SK-N-SH (cell line): ENCODE measurements around the gene LAP3. TPM values are rescaled to one million over a fixed set of nuclear protein-coding genes. Genes with fewer than 3 reads are reported as not detected.

Experiments
- CTCF ChIA-PET: fragments of 300-600, 350-600 bp; formaldehyde crosslinking; extraction: SDS; loops from one replicate; lab custom pipeline; 2021; lab: Yijun Ruan, JAX
- POLR2A ChIA-PET: fragments of 350-600 bp; sonication (Branson Sonifier 250); formaldehyde crosslinking; extraction: SDS; loops from one replicate; lab custom pipeline; 2020; ENCODE audit warnings: antibody characterized with exemption, inconsistent platforms; lab: Yijun Ruan, JAX
- DNase-seq: peaks from one replicate; pipeline ENCODE4 v3.0.0; 2012
- H2AFZ ChIP-seq: fragments of 200-600 bp; sonication (generic); 2 replicates; pipeline ENCODE4 v1.8.1; 2016; ENCODE audit warnings: antibody characterized with exemption, mild to moderate bottlenecking, low read depth
- H3F3A ChIP-seq: fragments of 200-600 bp; sonication (generic); replicated peaks from 2 replicates; pipeline ENCODE3; 2016; ENCODE audit warnings: antibody characterized with exemption, mild to moderate bottlenecking; ENCODE audit not compliant: insufficient read depth
- H3K27ac ChIP-seq, 2 experiments: fragments of 200-500 bp in 1 of 2; fragments of 200-600 bp in 1 of 2; sonication (Bioruptor generic) in 1 of 2; sonication (generic), shearing (Covaris generic) in 1 of 2; 2 replicates each; pipeline versions ENCODE4 v1.5.1 to v1.6.1; 2014 to 2016; ENCODE audit warnings: low read depth in 2 of 2, inconsistent platforms in 1 of 2, low read length in 1 of 2, mild to moderate bottlenecking in 1 of 2, mixed read lengths in 1 of 2
- H3K27me3 ChIP-seq: fragments of 200-600 bp; sonication (generic), shearing (Covaris generic); 2 replicates; pipeline ENCODE4 v1.6.1; 2016; ENCODE audit warnings: mixed run types; ENCODE audit not compliant: insufficient read depth
- H3K36me3 ChIP-seq, 2 experiments: fragments of 200-500 bp in 1 of 2; fragments of 200-600 bp in 1 of 2; sonication (Bioruptor generic) in 1 of 2; sonication (generic) in 1 of 2; replicated peaks in 1 of 2; 2 replicates each; pipeline versions ENCODE3 to v1.5.1; 2014 to 2016; ENCODE audit warnings: low read length in 1 of 2, mild to moderate bottlenecking in 1 of 2; ENCODE audit not compliant: insufficient read depth in 2 of 2, control insufficient read depth in 1 of 2
- H3K4me1 ChIP-seq, 2 experiments: fragments of 200-500 bp in 1 of 2; fragments of 200-600 bp in 1 of 2; sonication (Bioruptor generic) in 1 of 2; sonication (generic), shearing (Covaris generic) in 1 of 2; 2 replicates each; pipeline versions ENCODE4 v1.5.1 to v1.6.1; 2014 to 2016; ENCODE audit warnings: low read depth in 1 of 2, low read length in 1 of 2, mixed run types in 1 of 2; ENCODE audit not compliant: insufficient read depth in 2 of 2, control insufficient read depth in 1 of 2
- H3K4me2 ChIP-seq: fragments of 200-600 bp; sonication (generic), shearing (Covaris generic); 2 replicates; pipeline ENCODE4 v1.6.1; 2017; ENCODE audit warnings: mixed run types
- H3K4me3 ChIP-seq, 2 experiments: fragments of 200-500 bp in 1 of 2; fragments of 200-600 bp in 1 of 2; sonication (Bioruptor generic) in 1 of 2; sonication (generic), shearing (Covaris generic) in 1 of 2; 2 replicates each; pipeline versions ENCODE4 v1.5.1 to v1.8.1; 2014 to 2016; ENCODE audit warnings: low read depth in 2 of 2, inconsistent platforms in 1 of 2, low read length in 1 of 2, mild to moderate bottlenecking in 1 of 2, mixed read lengths in 1 of 2, moderate library complexity in 1 of 2
- H3K79me2 ChIP-seq: fragments of 200-600 bp; sonication (generic); 2 replicates; pipeline ENCODE4 v1.8.1; 2017; ENCODE audit warnings: mild to moderate bottlenecking; ENCODE audit not compliant: insufficient read depth
- H3K9ac ChIP-seq: fragments of 200-600 bp; sonication (generic); 2 replicates; pipeline ENCODE4 v1.6.1; 2017; ENCODE audit warnings: mixed run types
- H3K9me2 ChIP-seq: fragments of 200-600 bp; sonication (generic); 2 replicates; pipeline ENCODE4 v1.6.1; 2017; ENCODE audit warnings: mixed run types
- H3K9me3 ChIP-seq: fragments of 200-600 bp; sonication (generic); 2 replicates; pipeline ENCODE4 v1.6.1; 2017; ENCODE audit warnings: mixed run types, mild to moderate bottlenecking, moderate library complexity
- H4K20me1 ChIP-seq: fragments of 200-600 bp; sonication (generic); 2 replicates; pipeline ENCODE4 v1.6.1; 2017; ENCODE audit warnings: mild to moderate bottlenecking, mixed run types; ENCODE audit not compliant: insufficient read depth
- FOXJ3 ChIP-seq: sonication (generic); formaldehyde crosslinking; IDR thresholded peaks from 2 replicates; pipeline ENCODE4 v1.5.1; 2020; ENCODE audit warnings: mild to moderate bottlenecking, missing genetic modification reagents
- GABPA ChIP-seq: IDR thresholded peaks from 2 replicates; pipeline ENCODE4 v1.4.0; 2012; ENCODE audit warnings: low read depth, mild to moderate bottlenecking
- IRF3 ChIP-seq: fragments of 150-350 bp; IDR thresholded peaks from 2 replicates; pipeline ENCODE4 v1.6.1; 2016; ENCODE audit warnings: mild to moderate bottlenecking, low read depth, low read length
- JUND ChIP-seq: IDR thresholded peaks from 2 replicates; pipeline ENCODE4 v1.4.0; 2012
- MEF2A ChIP-seq: IDR thresholded peaks from 2 replicates; pipeline ENCODE4 v1.4.0; 2012; ENCODE audit warnings: low read depth, borderline replicate concordance
- PBX3 ChIP-seq: IDR thresholded peaks from 2 replicates; pipeline ENCODE4; 2012
- POLR2AphosphoS5 ChIP-seq: IDR thresholded peaks from 2 replicates; pipeline ENCODE4 v1.6.1; 2012; ENCODE audit warnings: low read depth, low read length
- RCOR1 ChIP-seq: fragments of 150-350 bp; IDR thresholded peaks from 2 replicates; pipeline ENCODE4 v1.6.1; 2017; ENCODE audit warnings: antibody characterized with exemption, low read length
- TAF1 ChIP-seq: IDR thresholded peaks from 2 replicates; pipeline ENCODE4 v1.6.1; 2012; ENCODE audit warnings: low read depth, mild to moderate bottlenecking, low read length, moderate library complexity, borderline replicate concordance
- WGBS: methylation state at CpG from one replicate; pipeline ENCODE4 v1.1.6; 2017; ENCODE audit warnings: low lambda C conversion rate; 5-methylcytosine and 5-hydroxymethylcytosine counted together
- polyA plus RNA-seq, 3 experiments: library from polyadenylated mRNA; depleted of rRNA; stranded (reverse); fragments of >200 nt; gene quantifications; 2 replicates each; pipeline ENCODE4 v1.2.3, GENCODE V29; 2012
- TF ChIP-seq, protein P1 (sequence below): fragments of 200-600 bp; sonication (generic); IDR thresholded peaks from 2 replicates; pipeline ENCODE4 v1.6.1; 2017; ENCODE audit warnings: antibody characterized with exemption, mild to moderate bottlenecking, moderate library complexity

Gene LAP3
- polyA plus RNA-seq, 1 of the 3 experiments (the other 2 are of a cell fraction): 53.2 TPM

GRCh38 chr4:17639136-17639535 is 62.1 kb downstream of the LAP3 start (continued):
- TF ChIP-seq, protein P1, sequence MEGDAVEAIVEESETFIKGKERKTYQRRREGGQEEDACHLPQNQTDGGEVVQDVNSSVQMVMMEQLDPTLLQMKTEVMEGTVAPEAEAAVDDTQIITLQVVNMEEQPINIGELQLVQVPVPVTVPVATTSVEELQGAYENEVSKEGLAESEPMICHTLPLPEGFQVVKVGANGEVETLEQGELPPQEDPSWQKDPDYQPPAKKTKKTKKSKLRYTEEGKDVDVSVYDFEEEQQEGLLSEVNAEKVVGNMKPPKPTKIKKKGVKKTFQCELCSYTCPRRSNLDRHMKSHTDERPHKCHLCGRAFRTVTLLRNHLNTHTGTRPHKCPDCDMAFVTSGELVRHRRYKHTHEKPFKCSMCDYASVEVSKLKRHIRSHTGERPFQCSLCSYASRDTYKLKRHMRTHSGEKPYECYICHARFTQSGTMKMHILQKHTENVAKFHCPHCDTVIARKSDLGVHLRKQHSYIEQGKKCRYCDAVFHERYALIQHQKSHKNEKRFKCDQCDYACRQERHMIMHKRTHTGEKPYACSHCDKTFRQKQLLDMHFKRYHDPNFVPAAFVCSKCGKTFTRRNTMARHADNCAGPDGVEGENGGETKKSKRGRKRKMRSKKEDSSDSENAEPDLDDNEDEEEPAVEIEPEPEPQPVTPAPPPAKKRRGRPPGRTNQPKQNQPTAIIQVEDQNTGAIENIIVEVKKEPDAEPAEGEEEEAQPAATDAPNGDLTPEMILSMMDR: no peak

- CTCF ChIA-PET: interaction anchor here (5.5 kb wide), 1 partner anchor 93 kb away, joined by 28 read pairs; no protein-coding TSS in a partner anchor
- Histone ChIP-seq H3K9me2 (no peaks in the 10 kb centered on the region), H3K4me1 (no peaks in the 10 kb centered on the region)
- TF ChIP-seq PBX3 (no peak), GABPA (no peak), RCOR1 (no peak), MEF2A (no peak), JUND (no peak), POLR2AphosphoS5 (no peak), FOXJ3 (CRISPR knock-in tag) (no peak), TAF1 (no peak), IRF3 (no peak)
- TF ChIP-seq, protein P1: no peak
- TF ChIP-seq, all 33 proteins: peak for 0
- DNase-seq: no peak
- Histone ChIP-seq H4K20me1 (no peaks in the 10 kb centered on the region), H3K27me3 (no peaks in the 10 kb centered on the region), H3K9ac (no peak overlapping the region), H2AFZ (no peak overlapping the region), H3K4me3 (no peak overlapping the region), H3K9me3 (no peaks in the 10 kb centered on the region), H3K4me2 (no peak overlapping the region), H3K79me2 (no peaks in the 10 kb centered on the region), H3K27ac (no peak overlapping the region), H3K36me3 (peaks cover 2 to 6% of the 10 kb centered on the region in 2 experiments), H3F3A (no peaks in the 10 kb centered on the region)
- POLR2A ChIA-PET: no interaction called here
- 100% methylated on average over 1 of the region's 1 CpG for WGBS
Observed at GRCh38 chr4:17642398-17642783, 65.4 kb downstream of the LAP3 start.
